B cell (primary cell): ENCODE results near the gene ACO2. TPM values are rescaled to one million over a fixed set of nuclear protein-coding genes. Genes with fewer than 3 reads are reported as not detected.

ENCODE experiments used
- ATAC-seq: fragments of 200-7000 bp; cut with Tn5 transposase; one replicate; pipeline ENCODE4 v1.10.0; 2021; ENCODE audit warnings: low read depth, mild to moderate bottlenecking, moderate number of reproducible peaks, moderate library complexity
- CTCF ChIA-PET: fragments of 350-600 bp; sonication (Branson Sonifier 250); formaldehyde crosslinking; loops from one replicate; lab custom pipeline; 2021; ENCODE audit warnings: antibody characterized with exemption, inconsistent platforms; lab: Charles Lee
- POLR2A ChIA-PET: fragments of 350-600 bp; sonication (Branson Sonifier 250); formaldehyde crosslinking; loops from one replicate; lab custom pipeline; 2021; ENCODE audit warnings: antibody characterized with exemption; lab: Charles Lee
- DNase-seq: peaks from one replicate; pipeline ENCODE4 v3.0.0; 2013
- H2AFZ ChIP-seq: 2 replicates; pipeline ENCODE4 v1.6.1; 2012; ENCODE audit warnings: mild to moderate bottlenecking, low read depth, low read length; ENCODE audit not compliant: insufficient read depth, poor library complexity, severe bottlenecking
- H3K27ac ChIP-seq, 2 donors: 1 replicate in 1 of 2; 2 replicates in 1 of 2; pipeline ENCODE4 v1.5.1; 2012 to 2013; ENCODE audit warnings: low read length in 2 of 2, mild to moderate bottlenecking in 2 of 2, moderate library complexity in 1 of 2
- H3K27me3 ChIP-seq, 4 experiments: fragments of 200-600 bp in 1 of 4; sonication (generic) in 1 of 4; replicated peaks in 1 of 4; 1 replicate in 2 of 4; 2 replicates in 2 of 4; pipeline versions ENCODE4 v1.6.1 to v1.7.0; 2013 to 2016; ENCODE audit warnings: low read length in 3 of 4, mild to moderate bottlenecking in 2 of 4, mixed read lengths in 1 of 4, moderate library complexity in 1 of 4; ENCODE audit not compliant: insufficient read depth in 4 of 4, control insufficient read depth in 3 of 4; ENCODE audit errors: control extremely low read depth in 1 of 4
- H3K36me3 ChIP-seq, 2 experiments: replicated peaks in 1 of 2; 1 replicate in 1 of 2; 2 replicates in 1 of 2; pipeline versions ENCODE4 v1.6.1 to v1.7.1; 2013; ENCODE audit warnings: low read length in 1 of 2; ENCODE audit not compliant: insufficient read depth in 2 of 2, control insufficient read depth in 1 of 2; ENCODE audit errors: control extremely low read depth in 1 of 2, extremely low read depth in 1 of 2
- H3K4me1 ChIP-seq, 2 donors: fragments of 200-600 bp in 1 of 2; sonication (generic) in 1 of 2; 1 replicate in 1 of 2; 2 replicates in 1 of 2; pipeline versions ENCODE4 v1.5.1 to v1.6.1; 2013 to 2017; ENCODE audit warnings: low read length in 2 of 2; ENCODE audit not compliant: control insufficient read depth in 2 of 2, insufficient read depth in 2 of 2
- H3K4me2 ChIP-seq: replicated peaks from 2 replicates; pipeline ENCODE3; 2012; ENCODE audit warnings: mild to moderate bottlenecking, low read depth, low read length; ENCODE audit not compliant: poor library complexity, severe bottlenecking
- H3K4me3 ChIP-seq, 5 experiments: fragments of 200-600 bp in 1 of 5; sonication (generic) in 1 of 5; 1 replicate in 3 of 5; 2 replicates in 2 of 5; pipeline versions ENCODE4 v1.5.1 to v1.7.0; 2011 to 2016; ENCODE audit warnings: low read length in 4 of 5, mild to moderate bottlenecking in 4 of 5, low read depth in 2 of 5, control low read depth in 1 of 5, moderate library complexity in 1 of 5; ENCODE audit not compliant: insufficient read depth in 1 of 5; ENCODE audit errors: control extremely low read depth in 1 of 5, extremely low read depth in 1 of 5
- H3K79me2 ChIP-seq: fragments of 200-600 bp; sonication (generic); one replicate; pipeline ENCODE4 v1.6.0; 2016; ENCODE audit warnings: low read length; ENCODE audit not compliant: control insufficient read depth, insufficient read depth
- H3K9ac ChIP-seq: fragments of 200-600 bp; sonication (generic); 2 replicates; pipeline ENCODE4 v1.6.1; 2017; ENCODE audit warnings: mild to moderate bottlenecking, low read length, moderate library complexity
- H3K9me3 ChIP-seq, 3 donors: one replicate each; pipeline versions ENCODE4 v1.6.1 to v1.7.1; 2013; ENCODE audit warnings: low read length in 2 of 3; ENCODE audit not compliant: control insufficient read depth in 2 of 3, insufficient read depth in 1 of 3; ENCODE audit errors: control extremely low read depth in 1 of 3
- H4K20me1 ChIP-seq: 2 replicates; pipeline ENCODE4 v1.6.0; 2012; ENCODE audit warnings: mild to moderate bottlenecking, low read length; ENCODE audit not compliant: insufficient read depth, control insufficient read depth, poor library complexity, severe bottlenecking
- H3K27ac Mint-ChIP-seq: one replicate; pipeline ENCODE4 v1.8.0; 2021; ENCODE audit warnings: mixed read lengths
- H3K27me3 Mint-ChIP-seq: one replicate; pipeline ENCODE4 v1.8.0; 2021; ENCODE audit warnings: mixed read lengths
- H3K4me1 Mint-ChIP-seq: one replicate; pipeline ENCODE4 v1.8.0; 2021; ENCODE audit warnings: mixed read lengths
- H3K4me3 Mint-ChIP-seq: one replicate; pipeline ENCODE4 v1.8.0; 2021; ENCODE audit warnings: mixed read lengths
- H3K9me3 Mint-ChIP-seq: one replicate; pipeline ENCODE4 v1.8.0; 2022; ENCODE audit warnings: mixed read lengths; ENCODE audit not compliant: insufficient read depth
- CTCF ChIP-seq: fragments of 200-600 bp; IDR thresholded peaks from one replicate; pipeline ENCODE4 v1.8.0; 2022; ENCODE audit warnings: antibody characterized with exemption, mild to moderate bottlenecking
- EZH2 ChIP-seq: IDR thresholded peaks from 2 replicates; pipeline ENCODE4 v1.6.1; 2012; ENCODE audit warnings: borderline replicate concordance, low read depth, mild to moderate bottlenecking, moderate library complexity, low read length; ENCODE audit not compliant: insufficient read depth, poor library complexity, severe bottlenecking
- WGBS: methylation state at CpG from one replicate; pipeline ENCODE4 v1.1.5; 2013; ENCODE audit warnings: missing lambda C conversion rate; ENCODE audit not compliant: insufficient coverage; 5-methylcytosine and 5-hydroxymethylcytosine counted together
- intact Hi-C: fragments of 100-400 bp; cut with micrococcal nuclease; formaldehyde crosslinking; loops from one replicate; pipeline ENCODE4 v1.10.0; 2022
- polyA plus RNA-seq: library from polyadenylated mRNA; depleted of rRNA; stranded (reverse); fragments of >200 nt; gene quantifications from 2 replicates; pipeline ENCODE4 v1.2.3, GENCODE V29; 2012
- total RNA-seq, 2 donors: library from RNA; stranded (reverse); fragments of 120-200 nt in 1 of 2; gene quantifications; 1 replicate in 1 of 2; 2 replicates in 1 of 2; pipeline versions ENCODE4 v1.2.3 to v1.2.4, GENCODE V29; 2013 to 2022

The ACO2 gene
- total and polyA plus RNA-seq, 2 donors (not counting 1 experiment from before 2014, with no cell fraction given): 91.5 to 91.7 TPM

GRCh38 chr22:41446639-41447434 lies 22.1 kb upstream of the ACO2 start, which contains the start of gene TOB2:
TSS of gene TOB2 (minus strand) at chr22:41446801. CDS start at chr22:41437345, 9,456 bp downstream.
- CTCF ChIA-PET: interaction anchor here (0.7 to 6.3 kb wide), 10 partner anchors 22 to 220 kb away, joined by 3 to 41 read pairs (median 5); partner anchors contain the start of genes ACO2 and PHF5A

More at GRCh38 chr22:41446639-41447434, 22.1 kb upstream of the ACO2 start, which contains the start of gene TOB2:
- Histone ChIP-seq H3K4me1 (peaks cover 8 to 25% of the 10 kb centered on the region in 2 donors), H3K27ac (peak within 1 kb of the TSS; percentile 97 to 98), H3K9ac (peak within 1 kb of the TSS; percentile 85), H3K9me3 (no peaks in the 10 kb centered on the region), H3K36me3 (no peaks in the 10 kb centered on the region), H3K27me3 (no peaks in the 10 kb centered on the region), H2AFZ (peak within 1 kb of the TSS; percentile 68), H3K4me2 (peak within 1 kb of the TSS; percentile 92), H3K4me3 (peak within 1 kb of the TSS; percentile 91 to 99 (median 97)), H4K20me1 (peaks cover 34% of the 10 kb centered on the region), H3K79me2 (peaks cover 48% of the 10 kb centered on the region)
- POLR2A ChIA-PET: interaction anchor here (0.6 to 6.9 kb wide), 25 partner anchors 17 to 590 kb away, joined by 3 to 88 read pairs (median 5); partner anchors contain the start of genes ACO2, CCDC134, DESI1 and PHF5A
- Mint-ChIP-seq H3K27ac (peak within 1 kb of the TSS; percentile 94), H3K4me3 (peak within 1 kb of the TSS; percentile 99), H3K27me3 (no peaks in the 10 kb centered on the region), H3K4me1 (peaks cover 37% of the 10 kb centered on the region), H3K9me3 (no peaks in the 10 kb centered on the region)
- intact Hi-C loops: loop anchor here (2.0 to 10.0 kb wide), 3 partner anchors 54 to 592 kb away; partner anchors contain the start of genes DESI1, ST13, XPNPEP3 and XRCC6
- under 1% methylated on average over 82 of the region's 85 CpGs for WGBS
- TF ChIP-seq CTCF (no peak), EZH2 (no peak)
- DNase-seq (peak; percentile 97), ATAC-seq (peak; percentile 54)
